H1 (cell line): Measurements from ENCODE around the gene YWHAG. TPM values are rescaled to one million over a fixed set of nuclear protein-coding genes. Genes with fewer than 3 reads are reported as not detected.

Source experiments
- CTCF ChIA-PET: fragments of 300-600 bp; sonication (Branson Sonifier 250); formaldehyde crosslinking; loops from one replicate; lab custom pipeline; 2021; ENCODE audit not compliant: partially characterized antibody; lab: Charles Lee
- POLR2A ChIA-PET: fragments of 300-600 bp; sonication (Branson Sonifier 250); formaldehyde crosslinking; loops from one replicate; lab custom pipeline; 2021; ENCODE audit warnings: inconsistent platforms; ENCODE audit not compliant: partially characterized antibody; lab: Charles Lee
- DNase-seq, 2 experiments: peaks; one replicate each; pipeline versions ENCODE4 v3.0.0 to v3.0.0-alpha.2; 2010 to 2022; ENCODE audit warnings: low spot score in 2 of 2, low read depth in 1 of 2, mixed read lengths in 1 of 2
- FAIRE-seq: peaks from 2 replicates; lab custom pipeline; 2011; peaks lifted over from hg19 to GRCh38; lab: Jason Lieb, UNC
- H2AFZ ChIP-seq: 2 replicates; pipeline ENCODE4 v1.8.1; 2012; ENCODE audit warnings: low read length, inconsistent platforms
- H2AK5ac ChIP-seq: 2 replicates; pipeline ENCODE4 v1.6.1; 2013; ENCODE audit warnings: low read depth, low read length
- H2BK120ac ChIP-seq: replicated peaks from 2 replicates; pipeline ENCODE3; 2013; ENCODE audit warnings: low read depth, low read length, inconsistent platforms
- H2BK12ac ChIP-seq: 2 replicates; pipeline ENCODE4 v1.6.1; 2013; ENCODE audit warnings: low read depth, low read length
- H2BK15ac ChIP-seq: 2 replicates; pipeline ENCODE4 v1.6.1; 2013; ENCODE audit warnings: low read length
- H2BK20ac ChIP-seq: 2 replicates; pipeline ENCODE4 v1.6.1; 2013; ENCODE audit warnings: low read length
- H2BK5ac ChIP-seq: 2 replicates; pipeline ENCODE4 v1.6.1; 2013; ENCODE audit warnings: low read depth, low read length
- H3K14ac ChIP-seq: 2 replicates; pipeline ENCODE4 v1.6.1; 2013; ENCODE audit warnings: inconsistent platforms; ENCODE audit not compliant: insufficient read length
- H3K18ac ChIP-seq: 2 replicates; pipeline ENCODE4 v1.6.1; 2013; ENCODE audit warnings: low read length; ENCODE audit errors: extremely low read depth
- H3K23ac ChIP-seq: 2 replicates; pipeline ENCODE4 v1.6.1; 2013; ENCODE audit warnings: inconsistent platforms; ENCODE audit not compliant: insufficient read length
- H3K23me2 ChIP-seq: 2 replicates; pipeline ENCODE4 v1.6.1; 2013; ENCODE audit warnings: low read depth, low read length
- H3K27ac ChIP-seq: 2 replicates; pipeline ENCODE4 v1.6.1; 2011; ENCODE audit warnings: low read depth, low read length, inconsistent platforms
- H3K27me3 ChIP-seq, 4 experiments: replicated peaks in 1 of 4; 1 replicate in 1 of 4; 2 replicates in 3 of 4; pipeline versions ENCODE4 v1.6.1 to v1.8.1; 2011 to 2013; ENCODE audit warnings: low read length in 3 of 4, mild to moderate bottlenecking in 3 of 4, inconsistent platforms in 2 of 4, mixed read lengths in 2 of 4, moderate library complexity in 1 of 4; ENCODE audit not compliant: control insufficient read depth in 3 of 4, insufficient read depth in 3 of 4; ENCODE audit errors: extremely low read depth in 1 of 4
- H3K36me3 ChIP-seq, 4 experiments: 2 replicates each; pipeline versions ENCODE4 v1.6.1 to v1.8.1; 2011 to 2013; ENCODE audit warnings: mild to moderate bottlenecking in 4 of 4, low read length in 3 of 4, moderate library complexity in 2 of 4, control low read depth in 1 of 4, inconsistent platforms in 1 of 4; ENCODE audit not compliant: insufficient read depth in 4 of 4, control insufficient read depth in 2 of 4
- H3K4ac ChIP-seq: replicated peaks from 2 replicates; pipeline ENCODE3; 2013; ENCODE audit warnings: low read length, low read depth, mixed read lengths, inconsistent platforms; ENCODE audit not compliant: insufficient read length
- H3K4me1 ChIP-seq, 4 experiments: replicated peaks in 1 of 4; 1 replicate in 1 of 4; 2 replicates in 3 of 4; pipeline versions ENCODE4 v1.6.1 to v1.8.1; 2011 to 2013; ENCODE audit warnings: low read length in 3 of 4, inconsistent platforms in 2 of 4, mixed read lengths in 1 of 4; ENCODE audit not compliant: insufficient read depth in 4 of 4, control insufficient read depth in 3 of 4
- H3K4me2 ChIP-seq, 2 experiments: 2 replicates each; pipeline versions ENCODE4 v1.6.1 to v1.8.1; 2011 to 2013; ENCODE audit warnings: low read depth in 2 of 2, low read length in 2 of 2, control low read depth in 1 of 2, inconsistent platforms in 1 of 2, mild to moderate bottlenecking in 1 of 2; ENCODE audit not compliant: insufficient read depth in 1 of 2
- H3K4me3 ChIP-seq, 4 experiments: fragments of 200-600, 300-600 bp in 1 of 4; sonication (generic), shearing (Covaris generic), sonication (Bioruptor Twin) in 1 of 4; 2 replicates each; pipeline versions ENCODE4 v1.5.1 to v1.8.1; 2011 to 2016; ENCODE audit warnings: low read length in 4 of 4, low read depth in 3 of 4, control low read depth in 2 of 4, inconsistent platforms in 2 of 4, mild to moderate bottlenecking in 2 of 4, mixed read lengths in 1 of 4, moderate library complexity in 1 of 4; ENCODE audit not compliant: insufficient read depth in 2 of 4; ENCODE audit errors: extremely low read depth in 1 of 4
- H3K56ac ChIP-seq: replicated peaks from 2 replicates; pipeline ENCODE3; 2013; ENCODE audit warnings: low read depth, mild to moderate bottlenecking, mixed read lengths, low read length, inconsistent platforms; ENCODE audit not compliant: insufficient read length
- H3K79me1 ChIP-seq: 2 replicates; pipeline ENCODE4 v1.6.1; 2013; ENCODE audit warnings: low read depth, low read length, control low read depth
- H3K79me2 ChIP-seq, 2 experiments: 2 replicates each; pipeline versions ENCODE4 v1.6.1 to v1.8.1; 2012 to 2013; ENCODE audit warnings: low read length in 2 of 2, mild to moderate bottlenecking in 2 of 2, inconsistent platforms in 1 of 2; ENCODE audit not compliant: insufficient read depth in 2 of 2, control insufficient read depth in 1 of 2
- H3K9ac ChIP-seq, 4 experiments: replicated peaks in 1 of 4; 1 replicate in 1 of 4; 2 replicates in 3 of 4; pipeline versions ENCODE4 v1.6.1 to v1.8.1; 2011 to 2013; ENCODE audit warnings: low read depth in 3 of 4, low read length in 3 of 4, control low read depth in 2 of 4, mild to moderate bottlenecking in 2 of 4, moderate library complexity in 2 of 4, inconsistent platforms in 1 of 4; ENCODE audit errors: extremely low read depth in 1 of 4
- H3K9me3 ChIP-seq, 2 experiments: 2 replicates each; pipeline versions ENCODE4 v1.6.1 to v1.8.1; 2012 to 2013; ENCODE audit warnings: mild to moderate bottlenecking in 2 of 2, moderate library complexity in 2 of 2, control low read depth in 1 of 2, inconsistent platforms in 1 of 2, low read depth in 1 of 2, low read length in 1 of 2, mixed read lengths in 1 of 2; ENCODE audit not compliant: insufficient read depth in 2 of 2
- H4K20me1 ChIP-seq, 2 experiments: replicated peaks in 1 of 2; 2 replicates each; pipeline versions ENCODE3 to v1.8.1; 2011 to 2013; ENCODE audit warnings: inconsistent platforms in 2 of 2, low read length in 2 of 2, mild to moderate bottlenecking in 1 of 2; ENCODE audit not compliant: insufficient read depth in 2 of 2, control insufficient read depth in 1 of 2
- H4K5ac ChIP-seq: 2 replicates; pipeline ENCODE4 v1.6.1; 2013; ENCODE audit warnings: low read length, low read depth, mixed read lengths, inconsistent platforms; ENCODE audit not compliant: insufficient read length
- H4K8ac ChIP-seq: 2 replicates; pipeline ENCODE4 v1.8.0; 2013; ENCODE audit warnings: mild to moderate bottlenecking, moderate library complexity, low read length, inconsistent platforms; ENCODE audit not compliant: insufficient read depth; ENCODE audit errors: extremely low read depth
- H4K91ac ChIP-seq: replicated peaks from 2 replicates; pipeline ENCODE3; 2013; ENCODE audit warnings: low read length, mixed read lengths, inconsistent platforms; ENCODE audit not compliant: insufficient read length
- HDAC6 ChIP-seq: IDR thresholded peaks from one replicate; pipeline ENCODE4 v1.7.1; 2012; ENCODE audit warnings: low read depth, mild to moderate bottlenecking, inconsistent platforms, low read length, moderate library complexity
- NRF1 ChIP-seq: IDR thresholded peaks from 2 replicates; pipeline ENCODE4 v1.6.1; 2011; ENCODE audit warnings: mild to moderate bottlenecking, low read depth, low read length, improper control_type of control experiment
- POLR2AphosphoS5 ChIP-seq: IDR thresholded peaks from 2 replicates; pipeline ENCODE4 v1.6.1; 2011; ENCODE audit warnings: low read depth, low read length
- RAD21 ChIP-seq, 2 experiments: IDR thresholded peaks in 1 of 2; conservative IDR thresholded peaks in 1 of 2; 2 replicates each; pipeline ENCODE4 v1.6.1; 2011; ENCODE audit warnings: low read depth in 2 of 2, low read length in 2 of 2, improper control_type of control experiment in 1 of 2, inconsistent platforms in 1 of 2, mild to moderate bottlenecking in 1 of 2, moderate library complexity in 1 of 2
- SP1 ChIP-seq: IDR thresholded peaks from 2 replicates; pipeline ENCODE4 v1.6.1; 2011; ENCODE audit warnings: low read depth, low read length
- WGBS, 2 experiments: shearing (Covaris generic) in 1 of 2; methylation state at CpG; one replicate each; pipeline versions ENCODE4 v1.1.6 to v1.1.7; 2013 to 2015; ENCODE audit warnings: low lambda C conversion rate in 2 of 2, mixed read lengths in 2 of 2, inconsistent platforms in 1 of 2, low coverage in 1 of 2, missing lambda C conversion rate in 1 of 2; ENCODE audit not compliant: insufficient replicate concordance in 2 of 2, insufficient coverage in 1 of 2, insufficient read length in 1 of 2; ENCODE audit errors: extremely low coverage in 1 of 2, missing lambda C conversion rate in 1 of 2; 5-methylcytosine and 5-hydroxymethylcytosine counted together
- polyA plus RNA-seq, 7 experiments: library from polyadenylated mRNA; depleted of rRNA in 3 of 7; stranded (reverse) in 5 of 7; unstranded in 2 of 7; fragments of >200 nt in 5 of 7; fragments of 200-250 nt in 2 of 7; gene quantifications; 1 replicate in 5 of 7; 2 replicates in 1 of 7; 4 replicates in 1 of 7; pipeline versions ENCODE4 v1.2.1 to v1.2.3, GENCODE V29; 2011 to 2013; ENCODE audit warnings: missing spikeins in 2 of 7, mixed read lengths in 2 of 7
- total RNA-seq: library from RNA; stranded (reverse); fragmentation: NEBNext Ultra II Directional; extraction: Animal tissue kit (Norgen Biotek cat#: 25700); gene quantifications from 2 replicates; pipeline ENCODE4 v1.2.1, GENCODE V29; 2021

Gene YWHAG
- total and polyA plus RNA-seq, 2 of the 8 experiments (the other 6 are each of a cell fraction or from before 2014, with no cell fraction given), result 57.2 to 241 TPM

DNA sequence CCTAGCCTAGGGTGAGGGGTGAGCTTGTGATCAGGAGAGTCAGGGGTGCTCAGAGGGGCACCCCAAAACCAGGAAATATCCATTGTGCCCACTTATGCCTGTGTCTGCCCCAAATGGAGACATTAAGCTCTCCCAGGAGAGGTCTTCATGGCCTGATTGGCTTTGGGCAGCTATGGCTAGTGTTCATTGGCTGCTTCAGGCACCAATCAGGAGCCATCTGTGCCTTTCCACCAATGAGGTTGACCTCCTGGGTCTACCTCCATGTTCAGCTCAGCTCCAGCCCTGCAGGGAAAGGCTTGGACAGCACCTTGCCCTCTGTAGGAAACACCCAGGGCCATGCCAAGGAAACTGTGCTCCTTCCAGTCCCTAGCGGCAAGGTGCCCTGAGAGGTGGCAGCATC lies 80.3 kb downstream of the YWHAG start:
- Histone ChIP-seq H2BK5ac (no peak overlapping the region; the same call in 1 of the 2 replicates), H3K56ac (no peak overlapping the region), H2BK15ac (no peak overlapping the region), H4K8ac (no peak overlapping the region), H3K4me3 (no peak overlapping the region), H3K36me3 (no peaks in the 10 kb centered on the region), H3K79me1 (peaks cover 2% of the 10 kb centered on the region; the same call in 1 of the 2 replicates), H2AFZ (no peak overlapping the region), H2BK20ac (no peak overlapping the region; the same call in 1 of the 2 replicates), H3K23me2 (peaks cover 17% of the 10 kb centered on the region), H3K9ac (no peak overlapping the region), H3K79me2 (no peaks in the 10 kb centered on the region), H3K4me2 (no peak overlapping the region), H2AK5ac (peak overlapping the region; percentile 69; the same call in 1 of the 2 replicates), H4K5ac (no peak overlapping the region), H3K4me1 (peaks cover 0 to 14% (median 5%) of the 10 kb centered on the region in 4 experiments; a peak in 6 of 7 replicates), H3K14ac (no peak overlapping the region), H3K27me3 (peaks cover 8 to 30% (median 16%) of the 10 kb centered on the region in 4 experiments), H2BK120ac (no peak overlapping the region), H2BK12ac (peak overlapping the region; percentile 80; the same call in 1 of the 2 replicates), H3K9me3 (no peaks in the 10 kb centered on the region), H4K91ac (no peak overlapping the region), H4K20me1 (peaks cover 0 to under 1% of the 10 kb centered on the region in 2 experiments), H3K4ac (no peak overlapping the region), H3K18ac (no peak overlapping the region), H3K27ac (no peak overlapping the region), H3K23ac (no peak overlapping the region)
- CTCF ChIA-PET, result interaction anchor here (0.7 to 2.9 kb wide), 9 partner anchors 9 to 78 kb away, joined by 3 to 15 read pairs (median 3); partner anchors contain the start of gene SRRM3
- TF ChIP-seq POLR2AphosphoS5 (no peak), NRF1 (no peak), SP1 (peak; percentile 55; the same call in 1 of the 2 replicates), HDAC6 (no peak), RAD21 (IDR thresholded peaks at IDR 0.05 in 1 of 2, conservative IDR thresholded peaks at IDR 0.05 in 1 of 2; ENCODE audit: low read depth in 2 of 2, low read length in 2 of 2) (no peak)
- FAIRE-seq (peak; percentile 50), DNase-seq (no peak)
- POLR2A ChIA-PET, result interaction anchor here (0.6 to 4.7 kb wide), 6 partner anchors 10 to 122 kb away, joined by 3 to 22 read pairs (median 3); no protein-coding TSS in a partner anchor
- 100% methylated on average over 1 of the region's 1 CpG; no CpG with 5 or more reads in 1 of the 2 experiments for WGBS, 2 experiments
